Measurements from ENCODE around the gene PDLIM3.

PDLIM3 gene

DNA sequence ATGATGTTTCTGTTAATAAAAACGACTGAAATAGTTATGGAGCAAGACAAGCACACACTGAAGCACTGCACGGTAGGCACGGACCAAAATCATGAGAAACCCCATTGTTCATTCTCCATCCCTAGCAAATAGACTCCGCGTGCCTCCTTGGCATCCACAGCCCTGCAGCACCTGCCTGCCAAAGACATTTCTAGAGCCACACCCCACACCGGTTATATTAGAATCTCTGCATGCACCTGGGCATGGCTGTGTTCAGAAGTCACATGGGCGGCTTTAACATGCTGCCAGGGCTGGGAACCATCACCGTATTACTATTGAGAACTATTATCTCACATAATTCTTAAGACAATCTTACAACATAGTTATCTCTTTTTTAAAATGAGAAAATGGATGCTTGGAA lies 5.9 kb downstream of the PDLIM3 start:
- DNase-seq (ENCODE audit: low spot score), result no peak
- TF ChIP-seq, protein P1, sequence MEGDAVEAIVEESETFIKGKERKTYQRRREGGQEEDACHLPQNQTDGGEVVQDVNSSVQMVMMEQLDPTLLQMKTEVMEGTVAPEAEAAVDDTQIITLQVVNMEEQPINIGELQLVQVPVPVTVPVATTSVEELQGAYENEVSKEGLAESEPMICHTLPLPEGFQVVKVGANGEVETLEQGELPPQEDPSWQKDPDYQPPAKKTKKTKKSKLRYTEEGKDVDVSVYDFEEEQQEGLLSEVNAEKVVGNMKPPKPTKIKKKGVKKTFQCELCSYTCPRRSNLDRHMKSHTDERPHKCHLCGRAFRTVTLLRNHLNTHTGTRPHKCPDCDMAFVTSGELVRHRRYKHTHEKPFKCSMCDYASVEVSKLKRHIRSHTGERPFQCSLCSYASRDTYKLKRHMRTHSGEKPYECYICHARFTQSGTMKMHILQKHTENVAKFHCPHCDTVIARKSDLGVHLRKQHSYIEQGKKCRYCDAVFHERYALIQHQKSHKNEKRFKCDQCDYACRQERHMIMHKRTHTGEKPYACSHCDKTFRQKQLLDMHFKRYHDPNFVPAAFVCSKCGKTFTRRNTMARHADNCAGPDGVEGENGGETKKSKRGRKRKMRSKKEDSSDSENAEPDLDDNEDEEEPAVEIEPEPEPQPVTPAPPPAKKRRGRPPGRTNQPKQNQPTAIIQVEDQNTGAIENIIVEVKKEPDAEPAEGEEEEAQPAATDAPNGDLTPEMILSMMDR (IDR thresholded peaks at IDR 0.05; ENCODE audit: extremely low read depth, missing control alignments), result no peak

DNA sequence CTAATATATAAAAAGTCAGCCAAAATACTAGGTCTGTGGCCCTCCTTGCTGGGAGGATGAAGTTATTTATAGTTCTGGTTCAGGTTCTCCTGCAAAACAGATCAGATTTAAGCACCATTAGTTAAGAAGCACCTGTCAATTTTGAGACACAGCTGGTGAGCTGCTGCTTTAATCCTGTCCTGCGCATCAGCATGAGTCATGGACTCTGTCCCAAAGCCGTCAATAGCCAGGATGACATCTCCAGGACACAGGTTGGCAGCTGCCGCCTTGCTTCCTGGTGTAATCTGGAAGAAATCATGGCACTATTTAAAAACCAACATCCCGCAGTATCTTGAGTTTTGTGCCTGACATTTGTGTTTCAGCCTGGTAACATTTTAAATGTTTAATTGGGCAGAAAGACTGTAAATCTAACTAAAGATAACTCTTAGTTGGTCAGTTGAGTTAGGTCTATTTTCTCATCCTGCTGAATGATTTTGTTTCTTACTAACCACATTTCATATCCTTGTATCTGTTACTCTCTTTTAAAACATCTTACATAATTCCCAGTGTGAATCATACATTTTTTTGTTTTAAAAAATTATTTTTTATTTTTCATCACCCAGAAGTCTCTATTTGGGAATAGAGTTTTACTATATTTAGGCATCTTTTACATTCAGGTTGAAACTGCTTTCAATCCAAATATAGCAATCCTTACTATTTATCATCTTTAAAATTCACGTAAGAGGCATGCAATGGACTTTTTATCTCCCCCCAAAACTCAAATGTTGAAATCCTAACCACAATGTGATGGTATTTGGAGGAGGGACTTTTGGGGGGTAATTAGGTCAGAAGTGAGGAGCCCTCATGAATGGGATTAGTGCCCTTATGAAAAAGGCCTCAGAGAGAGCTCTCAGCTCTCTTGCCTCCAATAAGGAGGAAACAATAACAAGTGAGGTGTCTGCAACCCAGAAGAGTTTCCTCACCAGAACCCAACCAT lies 10.1 kb downstream of the PDLIM3 start:
- DNase-seq (ENCODE audit: low spot score), result no peak
- TF ChIP-seq, protein P1 (IDR thresholded peaks at IDR 0.05; ENCODE audit: extremely low read depth, missing control alignments), result no peak

DNA sequence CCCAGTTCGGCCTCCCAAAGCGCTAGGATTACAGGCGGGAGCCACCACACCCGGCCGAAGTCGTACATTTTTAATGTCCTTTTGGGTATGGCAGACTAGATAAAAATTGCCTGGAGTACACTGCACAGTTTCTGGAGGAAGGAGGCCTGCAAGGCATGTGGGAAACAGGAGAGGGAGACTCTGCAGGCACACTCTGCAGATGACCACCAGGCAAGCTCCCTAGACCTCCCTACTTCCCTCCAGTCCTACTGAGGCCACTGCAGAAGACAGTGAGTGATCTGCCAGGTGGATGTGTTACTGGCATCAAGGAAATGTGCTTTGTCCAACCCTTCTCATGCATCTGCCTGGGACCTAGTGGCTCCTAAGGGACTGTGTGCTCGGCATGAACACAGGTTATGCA lies 11.4 kb downstream of the PDLIM3 start:
- no peak for DNase-seq (ENCODE audit: low spot score)
- TF ChIP-seq, protein P1 (IDR thresholded peaks at IDR 0.05; ENCODE audit: extremely low read depth, missing control alignments), result no peak

DNA sequence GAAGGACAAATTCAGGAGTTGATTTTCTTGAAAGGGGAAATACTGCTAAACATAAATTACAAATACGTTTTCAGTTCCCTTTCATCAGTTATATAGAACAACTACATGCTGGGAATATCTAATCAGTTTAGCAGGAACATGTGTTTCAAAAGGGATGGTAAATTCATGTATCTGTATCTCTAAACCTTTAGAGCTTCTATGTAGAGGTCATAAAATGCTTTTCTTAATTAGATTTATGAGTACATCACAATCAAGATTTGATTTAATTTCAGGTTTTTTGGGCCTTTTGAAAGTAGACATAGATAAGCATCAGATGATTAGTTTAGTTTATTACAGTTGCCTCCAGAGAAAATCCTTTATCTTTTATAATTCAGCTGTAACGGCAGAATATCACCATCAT lies 12.9 kb downstream of the PDLIM3 start:
- DNase-seq (ENCODE audit: low spot score), result no peak
- TF ChIP-seq, protein P1 (IDR thresholded peaks at IDR 0.05; ENCODE audit: extremely low read depth, missing control alignments), result no peak

DNA sequence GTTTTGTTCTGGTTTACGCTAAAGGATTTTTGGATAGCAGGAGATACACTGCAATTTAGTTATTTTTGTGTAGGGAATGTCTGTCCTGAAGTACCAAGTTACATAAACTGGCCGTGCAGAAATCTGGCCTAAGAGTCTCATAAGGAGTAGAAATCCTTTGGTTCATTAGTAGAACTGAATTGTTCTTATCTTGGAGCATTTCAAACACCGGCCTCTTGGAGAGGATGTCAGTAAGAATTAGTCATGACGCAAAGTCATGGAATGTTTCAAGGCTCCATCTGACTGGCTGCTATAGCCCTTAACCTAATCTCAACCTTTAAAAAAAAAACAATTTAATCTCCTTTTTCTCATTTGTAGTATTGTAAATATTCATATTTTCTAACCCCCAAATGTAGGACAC lies 15.2 kb downstream of the PDLIM3 start:
- TF ChIP-seq, protein P1 (IDR thresholded peaks at IDR 0.05; ENCODE audit: extremely low read depth, missing control alignments), result no peak
- DNase-seq (ENCODE audit: low spot score), result no peak

DNA sequence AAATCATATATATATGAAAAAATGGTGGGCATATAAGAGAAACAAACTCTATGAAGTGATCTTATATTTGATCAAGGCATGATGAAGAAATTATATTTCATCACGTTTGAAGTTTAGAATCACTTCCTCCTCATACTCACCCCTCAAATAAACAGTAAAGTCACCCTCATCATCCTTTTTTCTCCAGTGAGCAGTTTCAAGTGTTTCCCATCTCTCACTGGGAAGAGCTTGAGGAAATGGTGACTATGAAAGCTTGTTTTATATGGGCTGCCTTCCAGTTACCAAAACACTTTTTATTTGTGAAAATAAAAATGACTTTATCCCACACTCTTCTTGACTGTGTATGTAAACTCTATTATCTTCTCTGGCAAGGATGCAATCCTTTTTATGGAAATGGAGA lies 16.8 kb downstream of the PDLIM3 start:
- TF ChIP-seq, protein P1 (IDR thresholded peaks at IDR 0.05; ENCODE audit: extremely low read depth, missing control alignments), result no peak
- no peak for DNase-seq (ENCODE audit: low spot score)

DNA sequence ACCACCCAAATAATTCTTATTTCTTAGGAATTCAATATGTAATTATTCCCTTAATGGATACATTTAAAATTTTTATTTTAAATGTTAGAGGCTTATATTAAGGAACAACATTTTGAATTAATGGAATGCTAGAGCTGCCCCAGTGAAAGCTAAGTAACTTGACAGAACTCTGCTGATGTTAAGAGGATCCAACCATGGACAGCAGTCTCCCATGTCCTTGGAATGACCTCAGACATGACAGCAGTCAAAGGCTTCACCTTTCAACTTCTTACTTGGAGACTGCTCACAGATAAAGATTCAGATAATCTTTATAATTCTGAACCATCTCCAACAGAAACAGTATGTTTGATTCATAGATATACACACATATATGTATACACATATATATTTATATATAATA lies 17.2 kb downstream of the PDLIM3 start:
- TF ChIP-seq, protein P1 (IDR thresholded peaks at IDR 0.05; ENCODE audit: extremely low read depth, missing control alignments), result no peak
- DNase-seq (ENCODE audit: low spot score), result no peak
